GM15510 (cell line): Measurements from ENCODE around the gene POLK.

Experiments
- POLR2A ChIP-seq: IDR thresholded peaks from 3 replicates; pipeline ENCODE4 v1.6.1; 2011; ENCODE audit warnings: borderline replicate concordance; ENCODE audit not compliant: insufficient read length; ENCODE audit errors: extremely low read depth

POLK gene

DNA sequence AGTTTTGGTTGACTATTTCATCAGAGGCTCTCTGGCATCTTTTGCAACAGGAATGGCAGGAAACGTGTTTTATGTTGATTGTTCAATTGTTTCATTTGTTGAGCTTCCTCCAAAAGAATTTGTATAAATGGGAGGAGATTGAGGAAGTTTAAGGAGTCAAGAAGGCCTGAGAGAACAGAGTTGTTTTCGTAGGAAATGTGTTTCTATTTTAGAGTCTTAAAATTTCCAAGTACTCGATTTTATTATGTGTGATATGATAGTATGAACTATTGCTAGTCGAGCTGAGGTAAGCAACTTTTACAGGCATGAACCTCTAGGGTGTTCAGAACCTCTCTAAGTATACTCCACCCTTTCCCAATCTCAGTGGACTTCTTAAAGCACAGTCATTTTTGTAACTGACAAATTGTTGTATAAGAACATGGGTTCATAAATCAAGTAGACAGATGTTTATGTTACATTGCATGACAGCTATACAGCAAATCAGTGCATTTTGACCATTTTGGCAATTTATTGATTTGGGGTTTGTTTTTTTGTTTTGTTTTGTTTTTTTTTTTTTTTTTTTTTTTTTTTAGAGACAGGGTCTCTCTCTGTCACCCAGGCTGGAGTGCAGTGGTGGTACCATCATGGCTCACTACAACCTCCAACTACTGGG is 47.4 kb downstream of the POLK start:
- no peak for TF ChIP-seq POLR2A

DNA sequence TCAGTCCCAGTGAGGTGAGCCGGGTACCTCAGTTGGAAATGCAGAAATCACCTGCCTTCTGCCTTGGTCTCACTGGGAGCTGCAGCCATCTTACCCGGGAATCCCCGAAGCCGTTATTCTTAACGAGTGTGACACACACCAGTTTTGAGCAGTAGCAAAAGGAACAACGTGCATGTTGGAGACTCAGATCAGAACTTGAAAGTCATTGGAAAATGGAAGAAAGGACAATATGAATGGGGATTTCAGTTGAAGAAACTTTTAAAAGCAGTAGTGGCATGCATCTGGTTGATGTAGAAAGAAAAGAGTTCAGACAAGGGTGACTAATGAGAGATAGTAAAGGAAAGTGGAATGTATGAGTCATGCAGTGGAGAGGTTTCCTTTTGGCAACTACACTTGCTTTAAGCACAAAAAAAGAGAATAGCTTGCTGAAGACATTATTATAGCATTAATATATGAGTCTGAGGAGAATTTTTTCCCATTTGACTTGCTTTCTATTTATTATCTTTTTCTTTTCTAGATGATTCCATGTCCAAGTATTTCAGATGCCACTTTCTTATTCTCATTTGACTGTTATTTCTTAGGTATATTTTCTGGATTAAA is 55.1 kb downstream of the POLK start:
- no peak for TF ChIP-seq POLR2A

DNA sequence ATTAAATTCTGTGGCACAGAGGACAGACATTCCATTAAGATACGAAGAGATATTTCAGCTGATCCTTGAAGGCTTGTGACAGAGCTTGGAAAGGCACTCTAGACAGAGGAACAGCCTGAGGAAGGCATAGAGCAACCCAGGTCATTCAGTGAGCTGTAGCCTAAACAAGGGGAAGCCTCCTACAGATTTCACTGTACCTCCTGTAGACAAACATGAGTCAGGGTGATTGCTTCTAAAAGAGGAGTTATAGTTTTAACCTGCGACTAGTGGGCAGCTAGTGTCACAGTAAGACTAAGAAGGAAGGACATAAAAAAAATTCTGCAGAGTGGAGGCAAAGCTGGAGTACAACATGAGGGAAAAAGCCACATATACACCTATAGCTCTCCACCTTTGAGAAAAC is 56.0 kb downstream of the POLK start:
- TF ChIP-seq POLR2A: no peak

DNA sequence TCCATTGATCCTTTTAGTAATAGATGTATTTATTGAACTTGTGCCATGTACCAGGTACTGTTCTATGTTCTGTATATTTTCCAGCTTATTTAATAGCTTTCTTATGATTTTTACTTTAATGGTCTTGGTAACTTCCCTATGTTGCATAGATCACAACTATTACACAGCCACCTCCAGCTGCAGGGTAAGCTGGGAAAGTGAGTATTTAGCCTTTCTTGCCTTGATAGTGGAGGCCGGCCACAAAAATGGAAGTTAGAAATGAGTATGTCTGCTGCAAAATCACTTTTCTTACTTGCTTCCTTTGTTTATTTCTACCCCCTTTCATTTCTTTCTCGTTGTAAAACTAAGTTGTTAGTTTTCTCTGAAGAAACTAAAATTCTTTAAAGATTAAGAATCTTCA is 56.5 kb downstream of the POLK start:
- no peak for TF ChIP-seq POLR2A

DNA sequence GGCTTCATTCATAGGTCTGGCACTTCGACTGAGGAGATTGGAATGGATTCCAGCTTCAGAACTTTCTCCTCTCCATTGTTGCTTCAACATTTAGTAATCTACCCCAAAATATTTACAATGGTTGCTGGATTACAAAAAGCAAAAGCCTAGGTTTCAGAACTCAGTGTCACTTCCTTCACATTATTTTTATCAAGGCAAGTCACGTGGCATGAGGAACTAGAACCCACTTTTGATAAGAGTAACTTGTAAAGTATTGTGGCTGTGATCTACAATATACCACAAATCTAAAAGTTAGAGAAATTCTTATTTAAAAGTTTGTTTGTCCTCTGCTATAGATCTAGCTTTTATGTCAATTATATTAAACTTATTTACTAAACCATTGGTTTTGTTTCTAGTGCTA is 59.9 kb downstream of the POLK start:
- no peak for TF ChIP-seq POLR2A

GRCh38 chr5:75574791-75575190 is 63.1 kb downstream of the POLK start:
- no peak for TF ChIP-seq POLR2A

DNA sequence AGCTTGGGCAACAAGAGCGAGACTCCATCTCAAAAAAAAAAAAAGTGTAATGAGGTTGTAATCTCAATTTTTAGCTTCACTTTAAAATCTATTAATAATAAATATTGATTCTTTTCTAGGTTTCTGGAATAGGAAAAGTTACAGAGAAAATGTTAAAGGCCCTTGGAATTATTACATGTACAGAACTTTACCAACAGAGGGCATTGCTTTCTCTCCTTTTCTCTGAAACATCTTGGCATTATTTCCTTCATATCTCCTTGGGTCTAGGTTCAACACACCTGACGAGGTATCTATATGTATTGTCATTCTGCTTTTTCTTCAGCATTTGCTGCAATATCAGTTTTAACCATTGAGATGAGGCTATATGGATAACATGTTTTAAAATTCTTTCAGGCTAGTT is 73.0 kb downstream of the POLK start:
- no peak for TF ChIP-seq POLR2A

DNA sequence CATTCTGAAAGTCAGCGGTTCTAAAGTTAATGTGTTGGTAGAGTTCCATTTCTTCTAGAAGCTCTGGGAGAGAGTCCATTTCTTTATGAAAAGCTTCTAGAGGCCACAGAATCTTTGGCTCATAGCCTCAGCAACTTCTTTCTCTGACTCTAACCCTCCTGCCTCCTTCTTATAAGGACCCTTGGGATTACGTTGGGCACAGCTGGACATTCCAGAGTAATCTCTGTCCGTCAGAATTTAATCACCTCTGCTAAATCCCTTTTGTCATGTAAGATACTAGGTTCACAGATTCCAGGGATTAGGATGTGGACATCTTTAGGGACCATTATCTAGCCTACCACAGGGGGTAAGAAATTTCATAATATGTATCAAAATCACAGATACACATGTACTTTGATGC is 77.0 kb downstream of the POLK start:
- TF ChIP-seq POLR2A: no peak

DNA sequence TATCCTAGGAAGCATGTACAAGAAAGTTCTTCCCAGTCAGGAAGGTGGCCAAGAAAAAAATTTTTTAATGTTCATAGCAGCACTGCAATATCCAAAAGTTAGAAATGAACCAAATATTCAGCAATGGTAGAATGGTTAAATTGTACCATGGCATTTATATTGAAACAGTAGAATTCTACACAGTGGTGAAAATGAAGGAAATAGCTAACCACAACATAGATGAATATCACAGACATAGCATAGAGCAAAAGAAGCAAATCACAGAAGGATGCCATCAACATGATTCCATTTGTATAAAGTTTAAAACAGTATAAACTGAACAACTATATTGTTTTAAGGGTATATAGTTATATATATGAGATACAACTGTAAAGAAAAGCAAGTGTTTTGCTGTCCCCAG is 88.8 kb downstream of the POLK start:
- no peak for TF ChIP-seq POLR2A

GRCh38 chr5:75601567-75601966 is 89.9 kb downstream of the POLK start:
- no peak for TF ChIP-seq POLR2A

GRCh38 chr5:75601996-75602395 is 90.3 kb downstream of the POLK start:
- TF ChIP-seq POLR2A: no peak

DNA sequence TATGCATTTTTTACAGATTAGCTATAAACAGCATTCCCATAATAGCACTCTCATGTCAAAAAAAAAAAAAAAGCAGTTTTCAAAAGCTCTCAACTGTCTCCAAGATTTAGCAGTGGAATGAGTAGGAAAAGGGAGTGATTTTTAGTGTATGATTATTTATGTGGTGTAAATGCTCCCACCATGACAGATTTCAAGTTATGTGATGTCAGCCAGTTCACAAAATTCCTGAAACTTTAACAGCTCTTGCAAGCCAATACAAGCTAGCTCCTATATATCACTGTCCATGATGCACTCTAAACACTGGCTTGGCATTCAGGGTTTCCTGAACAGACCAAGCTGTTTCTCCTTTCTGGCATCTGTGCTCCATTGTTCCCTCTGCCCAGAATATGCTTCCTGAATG is 91.7 kb downstream of the POLK start:
- TF ChIP-seq POLR2A: no peak

- TF ChIP-seq POLR2A: no peak
Measured at GRCh38 chr5:75603821-75604220, 92.1 kb downstream of the POLK start.

GRCh38 chr5:75608870-75609269 is 97.2 kb downstream of the POLK start:
- no peak for TF ChIP-seq POLR2A

GRCh38 chr5:75610201-75610600 is 98.5 kb downstream of the POLK start:
- TF ChIP-seq POLR2A: no peak

DNA sequence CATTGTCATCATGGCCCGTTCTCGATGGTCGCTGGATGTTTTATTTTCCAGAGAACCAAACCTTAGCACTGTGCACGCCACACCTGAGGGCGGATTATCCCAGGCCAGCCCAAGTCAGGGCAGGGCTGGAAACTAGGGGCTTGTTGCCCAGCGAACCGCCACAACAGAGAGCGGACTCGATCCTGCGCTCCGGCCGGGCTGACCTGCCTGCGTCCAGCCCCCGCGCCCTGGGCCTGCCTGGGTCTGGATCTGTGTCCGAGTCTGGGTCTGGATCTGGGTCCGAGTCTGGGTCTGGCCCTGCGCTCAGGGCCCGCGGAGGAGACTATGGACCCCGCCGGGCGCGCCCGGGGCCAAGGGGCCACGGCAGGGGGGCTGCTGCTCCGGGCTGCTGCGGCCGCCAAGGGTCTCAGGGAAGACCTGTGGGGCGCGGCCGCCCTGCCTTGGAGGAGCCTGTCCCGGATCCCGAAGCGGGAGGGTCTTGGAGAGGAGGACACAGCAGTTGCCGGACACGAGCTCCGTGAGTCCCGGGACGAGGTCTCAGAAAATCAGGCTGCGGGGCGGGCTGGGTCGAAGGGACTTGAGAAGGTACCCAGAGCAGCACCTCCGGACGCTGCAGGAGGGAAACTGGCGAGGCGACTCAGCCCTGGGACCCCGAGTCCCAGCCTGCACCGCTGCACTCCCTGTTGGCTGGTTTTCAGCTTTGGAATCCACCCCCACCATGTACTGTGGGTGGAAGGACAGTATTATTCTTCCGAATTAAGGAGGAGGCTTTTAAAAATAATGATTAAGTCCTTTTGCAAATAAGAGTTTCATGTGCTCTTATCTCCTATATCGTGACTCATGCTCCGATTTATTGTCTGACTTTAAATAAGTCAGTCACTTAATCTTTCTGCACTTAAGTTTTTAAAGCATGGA is 99.9 kb downstream of the POLK start, which contains the start of gene ANKDD1B:
ANKDD1B (plus strand) TSS at position 143 of the 915 bp plus-strand sequence; CDS start at position 325, 182 bp downstream.
- TF ChIP-seq POLR2A: no peak

DNA sequence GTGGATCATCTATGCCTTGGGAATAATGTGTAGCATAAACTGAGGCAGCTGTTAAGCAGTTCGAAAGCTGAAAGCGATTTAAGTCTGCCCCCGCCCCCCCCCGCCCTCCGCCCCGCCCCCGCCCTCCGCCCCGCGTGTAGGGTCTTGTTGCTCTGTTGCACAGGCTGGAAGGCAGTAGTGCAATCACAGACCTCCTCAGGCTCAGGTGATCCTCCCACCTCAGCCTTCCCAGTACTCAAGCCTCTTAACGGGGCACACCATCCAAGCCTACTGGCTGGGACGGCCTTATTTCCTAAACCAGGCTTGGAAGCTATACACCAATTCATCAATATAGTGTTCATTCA is 100.5 kb downstream of the POLK start:
- no peak for TF ChIP-seq POLR2A

GRCh38 chr5:75612901-75613300 is 101.2 kb downstream of the POLK start:
- no peak for TF ChIP-seq POLR2A
